GM12872 (cell line): ENCODE measurements around the gene LRP3.

Source experiments
- CTCF ChIP-seq: IDR thresholded peaks from 3 replicates; pipeline ENCODE4 v1.5.1; 2011; ENCODE audit warnings: low read depth, mild to moderate bottlenecking, low read length, moderate library complexity; ENCODE audit not compliant: insufficient read depth

Gene LRP3

GRCh38 chr19:33233056-33233873, 39.1 kb downstream of the LRP3 start:
- no peak for TF ChIP-seq CTCF

GRCh38 chr19:33234092-33234491, 40.0 kb downstream of the LRP3 start:
- no peak for TF ChIP-seq CTCF

DNA sequence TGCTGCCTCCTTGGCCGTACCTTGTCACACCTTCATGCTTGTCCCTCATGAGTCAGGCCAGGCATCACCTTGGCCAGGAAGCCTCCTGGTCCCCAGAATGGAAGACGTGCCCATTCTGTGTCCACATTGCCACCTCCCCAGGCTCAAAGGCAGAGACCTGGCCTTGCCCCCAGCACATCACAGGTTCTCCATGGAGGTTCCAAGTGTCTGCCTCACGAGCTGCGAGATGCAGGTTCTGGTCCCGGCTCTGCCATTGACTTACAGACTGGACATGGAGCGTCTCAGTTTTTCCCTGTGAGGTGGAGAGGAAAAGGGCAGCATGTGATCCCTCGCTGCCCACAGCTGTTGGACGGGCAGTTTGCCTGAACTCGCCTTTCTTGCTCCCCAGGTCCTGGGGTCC, 40.6 kb downstream of the LRP3 start:
- no peak for TF ChIP-seq CTCF

- peak; percentile 91 for TF ChIP-seq CTCF
Measured at GRCh38 chr19:33235269-33235995, 41.3 kb downstream of the LRP3 start.

DNA sequence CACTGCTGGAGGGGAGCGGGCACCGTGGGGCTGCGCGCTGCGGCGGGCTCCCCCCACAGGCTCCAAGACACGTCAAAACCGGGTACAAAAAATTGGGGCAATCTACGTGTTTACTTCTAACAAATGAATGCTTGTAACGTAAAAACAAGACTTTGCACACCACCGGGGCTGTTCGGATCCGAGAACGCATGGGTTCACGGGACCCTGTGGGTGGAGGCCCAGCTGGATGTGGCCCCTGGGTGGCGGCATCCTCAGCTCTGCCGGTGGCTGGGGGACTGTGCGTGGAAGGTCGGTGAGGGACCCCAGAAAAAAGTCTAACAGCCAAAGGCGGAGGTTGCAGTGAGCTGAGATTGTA, 41.8 kb downstream of the LRP3 start:
- TF ChIP-seq CTCF = no peak

- TF ChIP-seq CTCF = no peak
Measured at GRCh38 chr19:33236696-33237390, 42.7 kb downstream of the LRP3 start.

DNA sequence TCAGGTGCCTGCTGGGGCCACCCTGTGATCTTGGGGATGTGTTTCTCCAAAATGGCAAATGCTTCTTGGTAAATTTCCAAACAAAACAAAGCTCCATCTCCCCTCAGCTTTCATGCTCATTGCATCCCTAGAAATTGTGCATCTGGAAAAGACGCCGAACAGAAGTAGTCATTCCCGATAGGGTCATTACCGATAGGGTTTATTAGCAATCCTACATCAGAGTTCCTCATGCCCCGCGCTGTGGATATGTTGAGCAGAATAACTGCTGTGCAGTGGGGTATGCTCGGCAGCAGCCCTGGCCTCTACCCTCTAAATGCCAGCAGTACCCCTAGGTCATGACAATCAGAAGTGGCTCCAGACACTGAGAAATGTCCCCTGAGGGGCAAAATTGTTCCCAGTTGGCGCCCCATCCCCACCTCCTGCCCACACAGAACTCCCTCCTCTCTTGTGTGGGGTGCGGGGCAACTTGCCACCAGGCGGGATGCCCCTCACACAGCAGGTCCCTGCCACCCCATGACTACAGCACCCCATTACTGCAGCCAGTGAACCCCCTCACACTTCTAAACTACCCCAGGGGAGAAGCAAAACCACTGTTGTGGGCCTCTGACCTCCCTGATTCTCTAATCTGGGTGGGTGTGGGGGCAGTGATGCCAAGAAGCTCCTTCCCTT, 44.5 kb downstream of the LRP3 start:
- TF ChIP-seq CTCF = no peak
